GM12878 (cell line): ENCODE data around the gene KRT80.

Experiments used
- CBFB ChIP-seq: IDR thresholded peaks from 2 replicates; pipeline ENCODE4 v1.6.1; 2016; ENCODE audit warnings: antibody characterized with exemption, low read depth
- CREM ChIP-seq: IDR thresholded peaks from 2 replicates; pipeline ENCODE4 v1.6.1; 2014; ENCODE audit warnings: antibody characterized with exemption, low read depth
- E4F1 ChIP-seq: fragments of 450-650 bp; IDR thresholded peaks from 2 replicates; pipeline ENCODE4 v1.6.1; 2018; ENCODE audit warnings: borderline replicate concordance, mild to moderate bottlenecking; ENCODE audit not compliant: partially characterized antibody
- MTA2 ChIP-seq: fragments of 450-650 bp; IDR thresholded peaks from 2 replicates; pipeline ENCODE4 v1.6.1; 2016; ENCODE audit warnings: low read depth, mild to moderate bottlenecking, moderate library complexity
- NKRF ChIP-seq: fragments of 450-650 bp; conservative IDR thresholded peaks from 2 replicates; pipeline ENCODE4 v1.6.1; 2017; ENCODE audit warnings: mild to moderate bottlenecking, moderate library complexity
- PKNOX1 ChIP-seq: fragments of 450-650 bp; IDR thresholded peaks from 2 replicates; pipeline ENCODE4 v1.6.1; 2016; ENCODE audit warnings: mild to moderate bottlenecking
- POLR2A ChIP-seq: IDR thresholded peaks from 2 replicates; pipeline ENCODE4 v1.6.1; 2011; ENCODE audit warnings: low read depth, mild to moderate bottlenecking, low read length
- SIX5 ChIP-seq: IDR thresholded peaks from 2 replicates; pipeline ENCODE4 v1.6.1; 2011; ENCODE audit warnings: mild to moderate bottlenecking, low read depth, low read length, moderate library complexity; ENCODE audit not compliant: severe bottlenecking
- STAT3 ChIP-seq: IDR thresholded peaks from 2 replicates; pipeline ENCODE4 v1.6.1; 2011; ENCODE audit warnings: low read depth, low read length, improper control_type of control experiment
- TAF1 ChIP-seq: IDR thresholded peaks from 2 replicates; pipeline ENCODE4 v1.6.1; 2011; ENCODE audit warnings: mild to moderate bottlenecking, low read depth, low read length, borderline replicate concordance
- TF ChIP-seq, protein P1 (sequence below), 3 experiments: IDR thresholded peaks in 2 of 3; conservative IDR thresholded peaks in 1 of 3; 2 replicates each; pipeline ENCODE4 v1.5.1; 2011; ENCODE audit warnings: low read depth in 3 of 3, low read length in 3 of 3, mild to moderate bottlenecking in 3 of 3, control low read depth in 2 of 3, moderate library complexity in 2 of 3, inconsistent platforms in 1 of 3, mixed read lengths in 1 of 3; ENCODE audit not compliant: control insufficient read depth in 2 of 3, insufficient read depth in 1 of 3; ENCODE audit errors: extremely low read depth in 1 of 3
- TF ChIP-seq, protein P2 (sequence below): IDR thresholded peaks from 2 replicates; pipeline ENCODE4 v1.6.1; 2011; ENCODE audit warnings: low read depth, low read length, improper control_type of control experiment, borderline replicate concordance

DNA sequence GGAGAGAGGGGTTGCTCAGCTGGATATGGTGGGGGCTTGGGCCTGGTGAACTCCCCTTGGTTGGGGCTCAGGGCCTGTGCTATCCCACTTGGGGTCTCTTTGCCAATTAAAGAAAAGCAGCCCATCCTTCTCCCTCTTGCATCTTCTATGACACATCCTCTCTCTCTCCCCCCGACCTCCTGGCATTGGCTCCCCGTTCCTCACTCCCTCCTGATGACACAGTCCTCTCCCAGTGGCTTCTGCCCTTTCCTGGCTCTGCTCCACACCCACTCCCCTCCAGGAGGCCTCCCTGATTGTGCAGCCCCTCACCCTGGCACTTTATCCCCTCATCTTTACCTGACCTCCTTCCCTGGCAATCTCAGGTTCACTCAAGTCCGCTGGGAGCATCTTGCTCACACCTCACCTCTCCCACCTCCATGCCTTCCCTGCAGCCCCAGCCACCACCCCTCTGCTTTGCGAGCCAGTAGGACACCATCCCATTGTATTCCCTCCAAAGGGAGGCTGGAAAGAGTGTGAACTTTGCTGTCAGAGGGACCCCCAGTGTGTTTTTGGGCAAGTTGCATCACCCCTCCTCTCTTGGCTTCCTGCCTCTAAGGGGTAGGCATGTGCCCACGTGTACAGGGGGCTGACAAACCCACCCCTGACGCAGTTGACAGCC lies 10.7 kb downstream of the KRT80 start:
- TF ChIP-seq NKRF, result no peak
- TF ChIP-seq E4F1, result no peak
- no peak for TF ChIP-seq STAT3
- TF ChIP-seq TAF1, result no peak
- no peak for TF ChIP-seq SIX5
- no peak for TF ChIP-seq MTA2
- no peak for TF ChIP-seq CREM
- no peak for TF ChIP-seq POLR2A
- TF ChIP-seq, protein P1, sequence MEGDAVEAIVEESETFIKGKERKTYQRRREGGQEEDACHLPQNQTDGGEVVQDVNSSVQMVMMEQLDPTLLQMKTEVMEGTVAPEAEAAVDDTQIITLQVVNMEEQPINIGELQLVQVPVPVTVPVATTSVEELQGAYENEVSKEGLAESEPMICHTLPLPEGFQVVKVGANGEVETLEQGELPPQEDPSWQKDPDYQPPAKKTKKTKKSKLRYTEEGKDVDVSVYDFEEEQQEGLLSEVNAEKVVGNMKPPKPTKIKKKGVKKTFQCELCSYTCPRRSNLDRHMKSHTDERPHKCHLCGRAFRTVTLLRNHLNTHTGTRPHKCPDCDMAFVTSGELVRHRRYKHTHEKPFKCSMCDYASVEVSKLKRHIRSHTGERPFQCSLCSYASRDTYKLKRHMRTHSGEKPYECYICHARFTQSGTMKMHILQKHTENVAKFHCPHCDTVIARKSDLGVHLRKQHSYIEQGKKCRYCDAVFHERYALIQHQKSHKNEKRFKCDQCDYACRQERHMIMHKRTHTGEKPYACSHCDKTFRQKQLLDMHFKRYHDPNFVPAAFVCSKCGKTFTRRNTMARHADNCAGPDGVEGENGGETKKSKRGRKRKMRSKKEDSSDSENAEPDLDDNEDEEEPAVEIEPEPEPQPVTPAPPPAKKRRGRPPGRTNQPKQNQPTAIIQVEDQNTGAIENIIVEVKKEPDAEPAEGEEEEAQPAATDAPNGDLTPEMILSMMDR (IDR thresholded peaks at IDR 0.05 in 2 of 3, conservative IDR thresholded peaks at IDR 0.05 in 1 of 3; ENCODE audit: control insufficient read depth in 2 of 3, extremely low read depth in 1 of 3, insufficient read depth in 1 of 3, low read depth in 3 of 3, low read length in 3 of 3), result no peak
- no peak for TF ChIP-seq CBFB
- TF ChIP-seq, protein P2, sequence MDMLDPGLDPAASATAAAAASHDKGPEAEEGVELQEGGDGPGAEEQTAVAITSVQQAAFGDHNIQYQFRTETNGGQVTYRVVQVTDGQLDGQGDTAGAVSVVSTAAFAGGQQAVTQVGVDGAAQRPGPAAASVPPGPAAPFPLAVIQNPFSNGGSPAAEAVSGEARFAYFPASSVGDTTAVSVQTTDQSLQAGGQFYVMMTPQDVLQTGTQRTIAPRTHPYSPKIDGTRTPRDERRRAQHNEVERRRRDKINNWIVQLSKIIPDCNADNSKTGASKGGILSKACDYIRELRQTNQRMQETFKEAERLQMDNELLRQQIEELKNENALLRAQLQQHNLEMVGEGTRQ, result no peak
- TF ChIP-seq PKNOX1, result no peak
